ENCODE results near the gene WDR88. TPM values are rescaled to one million over a fixed set of nuclear protein-coding genes. Genes with fewer than 3 reads are reported as not detected.
A peak's percentile ranks its signal among the peaks of the same experiment; 100 is the strongest.

The WDR88 gene
- total and polyA plus RNA-seq, 9 donors = 0.79 TPM; not detected in 8

DNA sequence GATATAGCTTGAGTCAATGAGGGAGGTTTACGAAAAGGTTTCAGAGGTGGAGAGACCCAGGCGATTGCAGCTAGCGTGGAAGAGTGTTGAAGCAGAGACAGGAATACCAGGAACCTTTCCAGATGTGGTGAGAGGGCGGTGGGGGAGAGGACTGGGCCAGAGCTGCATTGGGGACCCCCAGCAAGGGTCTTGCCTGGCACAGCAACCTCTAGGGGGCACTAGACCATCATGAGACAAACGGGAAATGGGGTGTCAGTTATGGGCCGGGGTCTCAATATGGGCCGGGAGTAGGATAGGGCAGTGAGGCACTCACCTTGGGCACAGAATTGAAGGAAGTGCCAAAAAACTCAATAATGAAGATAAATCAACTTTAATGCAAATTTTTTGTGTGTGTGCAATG lies 60.1 kb downstream of the WDR88 start:
- H3K4me1 ChIP-seq (ENCODE audit: insufficient read depth) = peaks cover 10% of the 10 kb centered on the region
- no peaks in the 10 kb centered on the region for H3K9me3 ChIP-seq
- H3K27me3 ChIP-seq = no peaks in the 10 kb centered on the region
- no peak overlapping the region for H3K4me3 ChIP-seq
- intact Hi-C loops (cut with DNase I) = no loop called here
- no peaks in the 10 kb centered on the region for H3K36me3 ChIP-seq
- 60 to 68% (median 63%) methylated on average over 7 of the region's 7 CpGs for WGBS, 3 donors
- H3K27ac ChIP-seq = no peak overlapping the region
- DNase-seq = peak in 1 of 5 donors; percentile 30
- no peak for TF ChIP-seq EP300 (IDR thresholded peaks at IDR 0.05)
- TF ChIP-seq CTCF (IDR thresholded peaks at IDR 0.05) = no peak
- no peak for TF ChIP-seq POLR2A (IDR thresholded peaks at IDR 0.05)

GRCh38 chr19:33193269-33193864 lies 61.5 kb downstream of the WDR88 start:
- peak in 1 of 5 donors; percentile 44 for DNase-seq
- Histone ChIP-seq H3K4me1 (ENCODE audit: insufficient read depth) (peaks cover 10% of the 10 kb centered on the region), H3K27me3 (no peaks in the 10 kb centered on the region), H3K27ac (peak overlapping the region; percentile 28 to 46), H3K9me3 (no peaks in the 10 kb centered on the region), H3K4me3 (no peak overlapping the region), H3K36me3 (no peaks in the 10 kb centered on the region)
- TF ChIP-seq CTCF (IDR thresholded peaks at IDR 0.05) (no peak), EP300 (IDR thresholded peaks at IDR 0.05) (no peak), POLR2A (IDR thresholded peaks at IDR 0.05) (no peak)
- intact Hi-C loops (cut with DNase I) = no loop called here
- 76 to 78% (median 78%) methylated on average over 8 of the region's 8 CpGs for WGBS, 3 donors

DNA sequence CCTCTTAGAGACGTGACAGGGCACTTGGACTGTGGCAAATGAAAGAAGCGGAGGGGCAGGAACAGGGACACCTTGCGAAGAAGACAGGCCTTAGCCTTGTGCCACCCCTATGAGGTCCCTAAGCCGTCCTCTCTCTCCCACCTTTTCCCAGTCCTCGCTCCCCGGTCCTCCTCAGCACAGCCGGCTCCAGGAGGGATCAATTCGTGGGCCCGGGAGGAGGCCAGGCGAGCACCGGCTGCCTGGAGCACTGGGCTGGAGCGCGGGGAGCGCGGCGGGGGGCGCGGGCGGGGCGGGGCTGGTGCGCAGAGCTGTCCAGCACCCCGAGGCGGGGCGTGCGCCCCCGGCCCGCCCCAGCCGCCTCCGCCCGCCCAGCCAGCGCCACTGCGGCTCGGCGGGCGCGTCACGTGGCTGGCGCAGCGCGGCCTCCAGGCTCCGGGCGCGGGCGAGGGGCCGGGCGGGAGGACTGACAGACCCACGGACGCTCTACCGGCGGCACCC lies 62.0 kb downstream of the WDR88 start, which contains the start of gene LRP3:
TSS of gene LRP3 (plus strand) at position 466 of the 498 bp plus-strand sequence. CDS start 456 bp downstream, outside the sequence.
- Histone ChIP-seq H3K4me1 (ENCODE audit: insufficient read depth) (peaks cover 10% of the 10 kb centered on the region), H3K36me3 (no peaks in the 10 kb centered on the region), H3K27ac (peak within 1 kb of the TSS; percentile 43 to 97), H3K9me3 (no peaks in the 10 kb centered on the region), H3K4me3 (peak within 1 kb of the TSS; percentile 75), H3K27me3 (no peaks in the 10 kb centered on the region)
- intact Hi-C loops (cut with DNase I) = no loop called here
- peak; percentile 61 to 82 (median 73) for DNase-seq
- WGBS, 3 donors = 4 to 13% (median 6%) methylated on average over 12 to 50 of the region's 50 CpGs
- TF ChIP-seq CTCF (IDR thresholded peaks at IDR 0.05) (no peak), EP300 (IDR thresholded peaks at IDR 0.05) (no peak)

GRCh38 chr19:33194532-33194885 lies 62.6 kb downstream of the WDR88 start:
- Histone ChIP-seq H3K27me3 (no peaks in the 10 kb centered on the region), H3K4me3 (peak overlapping the region; percentile 75), H3K36me3 (no peaks in the 10 kb centered on the region), H3K9me3 (no peaks in the 10 kb centered on the region), H3K4me1 (ENCODE audit: insufficient read depth) (peaks cover 10% of the 10 kb centered on the region), H3K27ac (peak overlapping the region; percentile 43 to 97)
- WGBS, 3 donors = 0 to 1% (median 1%) methylated on average over 19 to 57 of the region's 57 CpGs
- TF ChIP-seq POLR2A (IDR thresholded peaks at IDR 0.05) (no peak), CTCF (IDR thresholded peaks at IDR 0.05) (no peak), EP300 (IDR thresholded peaks at IDR 0.05) (no peak)
- intact Hi-C loops (cut with DNase I) = no loop called here
- peak in 1 of 5 donors; percentile 54 for DNase-seq

Data from ovary (tissue), 9 donors.